A549 (cell line): ENCODE data around the gene PPHLN1.

ENCODE experiments used
- CHD2 ChIP-seq: fragments of 150-350 bp; IDR thresholded peaks from 2 replicates; pipeline ENCODE4 v1.6.1; 2014; ENCODE audit warnings: low read length; ENCODE audit not compliant: partially characterized antibody
- HEYL ChIP-seq: fragments of 250-450 bp; sonication (Bioruptor Pico); IDR thresholded peaks from 2 replicates; pipeline ENCODE4 v1.8.0; 2021; ENCODE audit warnings: mild to moderate bottlenecking, moderate library complexity
- TF ChIP-seq, protein P1 (sequence below): fragments of >200 bp; sonication (Bioruptor Twin); formaldehyde crosslinking; IDR thresholded peaks from 3 replicates; pipeline ENCODE4 v1.5.1; 2016

DNA sequence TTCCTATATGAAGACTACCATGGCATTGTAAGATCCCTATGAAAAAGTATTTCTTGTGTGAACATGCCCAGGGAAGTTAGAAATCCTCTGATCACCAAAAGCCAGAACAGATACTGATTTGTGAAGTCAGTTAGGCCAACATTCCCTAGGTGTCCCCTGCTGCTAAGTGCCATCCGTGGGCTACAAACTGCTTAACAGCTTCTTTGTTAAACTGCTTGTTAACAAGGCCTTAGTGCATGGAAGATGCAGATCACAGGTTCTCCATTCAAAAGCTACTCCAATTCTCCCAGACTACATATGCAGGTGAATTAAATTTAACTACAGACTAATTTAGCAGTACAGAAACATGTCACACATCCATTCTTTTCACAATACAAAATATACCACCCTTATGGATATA is 155.4 kb downstream of the PPHLN1 start:
- no peak for TF ChIP-seq CHD2
- TF ChIP-seq, protein P1, sequence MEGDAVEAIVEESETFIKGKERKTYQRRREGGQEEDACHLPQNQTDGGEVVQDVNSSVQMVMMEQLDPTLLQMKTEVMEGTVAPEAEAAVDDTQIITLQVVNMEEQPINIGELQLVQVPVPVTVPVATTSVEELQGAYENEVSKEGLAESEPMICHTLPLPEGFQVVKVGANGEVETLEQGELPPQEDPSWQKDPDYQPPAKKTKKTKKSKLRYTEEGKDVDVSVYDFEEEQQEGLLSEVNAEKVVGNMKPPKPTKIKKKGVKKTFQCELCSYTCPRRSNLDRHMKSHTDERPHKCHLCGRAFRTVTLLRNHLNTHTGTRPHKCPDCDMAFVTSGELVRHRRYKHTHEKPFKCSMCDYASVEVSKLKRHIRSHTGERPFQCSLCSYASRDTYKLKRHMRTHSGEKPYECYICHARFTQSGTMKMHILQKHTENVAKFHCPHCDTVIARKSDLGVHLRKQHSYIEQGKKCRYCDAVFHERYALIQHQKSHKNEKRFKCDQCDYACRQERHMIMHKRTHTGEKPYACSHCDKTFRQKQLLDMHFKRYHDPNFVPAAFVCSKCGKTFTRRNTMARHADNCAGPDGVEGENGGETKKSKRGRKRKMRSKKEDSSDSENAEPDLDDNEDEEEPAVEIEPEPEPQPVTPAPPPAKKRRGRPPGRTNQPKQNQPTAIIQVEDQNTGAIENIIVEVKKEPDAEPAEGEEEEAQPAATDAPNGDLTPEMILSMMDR, result no peak
- TF ChIP-seq HEYL, result no peak
